Stimulated activated naive B cell treated with anti-CD40 and anti-IgM and Interleukin-4, amounts not matched to agents 10 μg/mL and 1 μg/mL and 100 μg/mL, for 72 hours (primary cell): ENCODE measurements around the gene UBASH3B.

ENCODE experiments used
- ATAC-seq, 2 donors: fragments of 150-1000 bp; cut with Tn5 transposase; replicated peaks; 2 replicates each; pipeline ENCODE4 v1.10.0; 2021; ENCODE audit warnings: moderate library complexity in 1 of 2
- DNase-seq: peaks from one replicate; pipeline ENCODE4 v3.0.0; 2021
- H3K27ac Mint-ChIP-seq: one replicate; pipeline ENCODE4 v1.8.0; 2022; ENCODE audit warnings: mild to moderate bottlenecking, mixed read lengths
- H3K27me3 Mint-ChIP-seq, 2 donors: one replicate each; pipeline ENCODE4 v1.8.0; 2022; ENCODE audit warnings: mixed read lengths in 2 of 2
- H3K36me3 Mint-ChIP-seq, 2 donors: one replicate each; pipeline ENCODE4 v1.8.0; 2022; ENCODE audit warnings: mixed read lengths in 2 of 2, mild to moderate bottlenecking in 1 of 2
- H3K4me1 Mint-ChIP-seq, 2 donors: one replicate each; pipeline ENCODE4 v1.8.0; 2022; ENCODE audit warnings: mixed read lengths in 2 of 2, mild to moderate bottlenecking in 1 of 2
- H3K4me3 Mint-ChIP-seq, 2 donors: one replicate each; pipeline ENCODE4 v1.8.0; 2022; ENCODE audit warnings: mild to moderate bottlenecking in 2 of 2, mixed read lengths in 2 of 2, moderate library complexity in 1 of 2
- H3K9me3 Mint-ChIP-seq, 2 donors: one replicate each; pipeline ENCODE4 v1.8.0; 2022; ENCODE audit warnings: mixed read lengths in 2 of 2, mild to moderate bottlenecking in 1 of 2

The UBASH3B gene

DNA sequence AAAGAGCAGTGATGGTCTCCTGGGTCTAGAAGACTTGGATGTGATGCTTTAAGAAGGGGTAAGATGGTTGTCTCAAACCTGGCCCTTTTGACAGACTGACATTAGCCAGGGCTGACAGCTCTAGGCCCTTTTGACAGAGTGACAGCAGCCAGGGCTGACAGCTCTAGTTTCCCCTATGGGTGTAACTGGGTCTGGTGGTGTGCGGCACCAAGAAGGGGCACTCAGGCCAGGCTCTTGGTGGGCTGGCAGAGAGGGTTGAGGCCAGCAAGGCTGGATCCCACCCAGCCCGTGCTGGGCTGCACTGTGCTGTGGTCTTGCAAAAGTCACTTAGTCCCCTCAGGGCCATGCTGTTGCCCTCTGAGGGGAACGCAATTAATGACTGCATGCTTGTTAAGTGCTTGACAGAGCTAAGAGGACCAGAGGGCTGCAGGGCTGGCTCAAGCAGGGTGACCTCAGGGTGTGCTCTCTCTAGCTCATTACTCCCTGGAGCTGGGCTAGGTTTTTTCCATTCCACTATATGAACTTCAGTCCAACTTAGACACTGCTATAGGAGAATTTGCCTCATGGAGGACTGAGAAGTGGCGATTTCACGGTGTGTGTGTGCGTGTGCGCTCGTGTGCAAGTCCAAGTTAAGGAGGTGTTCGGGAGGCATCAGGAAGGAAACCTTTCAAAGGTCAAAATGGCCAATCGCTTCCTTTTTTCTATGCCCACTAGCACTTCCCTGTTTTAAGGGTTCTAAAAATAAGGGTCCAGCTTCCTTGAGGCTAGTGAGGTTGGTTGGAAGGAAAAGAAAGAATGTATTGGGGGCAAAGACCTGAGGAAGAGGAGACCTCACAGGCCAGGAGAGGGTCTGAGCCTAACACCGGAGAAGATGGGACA is 4.4 kb downstream of the UBASH3B start:
- Mint-ChIP-seq H3K36me3 (peaks cover 22 to 35% of the 10 kb centered on the region in 2 donors), H3K27ac (peak overlapping the region; percentile 42), H3K27me3 (peaks cover 0 to 3% of the 10 kb centered on the region in 2 donors), H3K4me1 (peaks cover 21 to 61% of the 10 kb centered on the region in 2 donors), H3K4me3 (peak overlapping the region; percentile 5 to 50), H3K9me3 (no peaks in the 10 kb centered on the region)
- ATAC-seq: no peak
- DNase-seq: no peak

DNA sequence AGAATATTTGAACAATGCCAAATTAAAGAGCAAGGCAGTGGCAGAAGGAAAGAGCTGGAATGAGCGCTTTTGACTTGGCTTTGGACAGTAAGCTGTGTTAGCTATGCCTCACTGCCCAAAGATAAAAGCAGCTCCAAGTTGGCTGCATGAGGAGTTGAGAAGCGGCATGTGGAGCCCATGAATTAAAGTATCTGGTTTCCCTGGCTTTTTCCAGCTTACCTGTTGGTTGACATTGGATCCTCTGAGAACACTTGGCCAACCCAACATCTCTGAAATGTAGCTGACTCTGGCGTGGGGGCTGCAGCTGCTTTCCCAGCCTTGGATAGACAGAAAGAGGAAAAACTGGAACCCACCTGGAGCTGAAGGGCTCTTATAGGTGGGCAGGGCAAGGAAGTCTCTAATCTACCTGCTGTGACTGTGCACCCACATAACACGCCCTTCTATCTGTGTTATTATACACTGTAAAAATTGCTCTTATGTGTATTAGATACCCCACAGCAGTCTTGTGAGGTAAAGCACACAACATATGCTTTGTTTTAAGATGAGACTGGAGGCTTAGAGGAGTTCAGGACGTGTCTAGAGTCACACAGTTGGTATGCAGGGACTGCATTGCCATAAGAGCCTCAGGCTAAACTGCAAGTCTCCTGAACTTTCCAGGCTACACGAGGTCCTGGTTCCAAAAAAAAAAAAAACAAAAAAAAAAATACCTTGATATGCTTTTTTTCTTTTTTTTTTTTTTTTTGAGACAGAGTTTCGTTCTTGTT is 5.8 kb downstream of the UBASH3B start:
- no peak overlapping the region for H3K4me3 Mint-ChIP-seq
- H3K4me1 Mint-ChIP-seq: peaks cover 17 to 59% of the 10 kb centered on the region in 2 donors
- no peak for DNase-seq
- H3K36me3 Mint-ChIP-seq: peaks cover 23 to 37% of the 10 kb centered on the region in 2 donors
- no peak overlapping the region for H3K27ac Mint-ChIP-seq
- H3K9me3 Mint-ChIP-seq: no peaks in the 10 kb centered on the region
- no peak for ATAC-seq
- no peaks in the 10 kb centered on the region for H3K27me3 Mint-ChIP-seq

DNA sequence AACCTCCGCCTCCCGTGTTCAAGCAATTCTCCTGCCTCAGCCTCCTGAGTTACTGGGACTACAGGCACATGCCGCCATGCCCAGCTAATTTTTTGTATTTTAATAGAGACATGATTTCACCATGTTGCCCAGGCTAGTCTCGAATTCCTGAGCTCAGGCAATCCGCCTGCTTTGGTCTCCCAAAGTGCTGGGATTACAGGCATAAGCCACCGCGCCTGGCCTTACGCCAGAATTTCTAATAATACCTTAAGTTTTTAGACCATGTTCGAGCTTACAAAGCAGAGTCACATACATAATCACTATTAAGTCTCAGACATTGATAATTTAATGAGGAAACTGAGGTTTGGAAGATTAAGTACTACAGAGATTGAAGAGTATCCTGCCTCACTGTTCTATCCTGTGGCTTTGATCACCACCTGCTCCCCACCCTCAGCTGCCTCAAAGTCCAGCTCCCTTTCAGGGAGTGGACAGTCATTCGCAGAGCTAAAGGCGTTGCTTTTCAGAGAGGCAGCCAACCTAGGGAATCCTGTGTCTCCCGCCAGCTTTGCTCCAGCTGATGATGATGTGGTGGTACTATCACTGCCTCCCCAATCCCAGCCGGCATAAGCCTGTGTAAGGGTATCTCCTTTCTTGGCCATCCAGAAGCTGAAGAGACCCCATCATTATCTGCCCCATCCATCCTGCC is 7.7 kb downstream of the UBASH3B start:
- no peak for DNase-seq
- Mint-ChIP-seq H3K4me1 (peaks cover 21 to 61% of the 10 kb centered on the region in 2 donors), H3K4me3 (no peak overlapping the region), H3K27ac (no peak overlapping the region), H3K27me3 (peaks cover 0 to 7% of the 10 kb centered on the region in 2 donors), H3K36me3 (peaks cover 22 to 39% of the 10 kb centered on the region in 2 donors), H3K9me3 (no peaks in the 10 kb centered on the region)
- no peak for ATAC-seq

DNA sequence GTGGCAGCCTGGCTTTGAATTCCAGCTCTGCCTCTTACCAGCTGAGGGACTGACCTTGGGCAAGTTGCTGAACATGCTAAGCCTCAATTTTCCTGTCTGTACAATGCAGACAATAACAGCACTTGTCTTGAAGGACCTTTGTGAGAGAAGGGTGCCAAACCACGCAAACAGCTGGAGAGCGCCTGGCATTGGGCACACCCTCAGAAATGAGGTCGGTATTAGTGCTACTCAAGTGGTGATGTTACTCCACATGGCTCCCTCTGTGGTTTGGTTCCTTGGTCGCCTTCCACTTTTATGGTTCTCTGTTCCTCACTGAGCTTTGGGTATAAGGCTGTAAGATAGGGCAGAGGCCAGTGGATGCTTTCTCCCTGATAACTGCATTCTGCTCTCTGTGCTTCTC is 8.2 kb downstream of the UBASH3B start:
- H3K27ac Mint-ChIP-seq: no peak overlapping the region
- DNase-seq: no peak
- H3K36me3 Mint-ChIP-seq: peaks cover 25 to 42% of the 10 kb centered on the region in 2 donors
- peaks cover 25 to 66% of the 10 kb centered on the region in 2 donors for H3K4me1 Mint-ChIP-seq
- peaks cover 0 to 8% of the 10 kb centered on the region in 2 donors for H3K27me3 Mint-ChIP-seq
- no peaks in the 10 kb centered on the region for H3K9me3 Mint-ChIP-seq
- peak; percentile 44 to 48 for ATAC-seq
- H3K4me3 Mint-ChIP-seq: no peak overlapping the region

DNA sequence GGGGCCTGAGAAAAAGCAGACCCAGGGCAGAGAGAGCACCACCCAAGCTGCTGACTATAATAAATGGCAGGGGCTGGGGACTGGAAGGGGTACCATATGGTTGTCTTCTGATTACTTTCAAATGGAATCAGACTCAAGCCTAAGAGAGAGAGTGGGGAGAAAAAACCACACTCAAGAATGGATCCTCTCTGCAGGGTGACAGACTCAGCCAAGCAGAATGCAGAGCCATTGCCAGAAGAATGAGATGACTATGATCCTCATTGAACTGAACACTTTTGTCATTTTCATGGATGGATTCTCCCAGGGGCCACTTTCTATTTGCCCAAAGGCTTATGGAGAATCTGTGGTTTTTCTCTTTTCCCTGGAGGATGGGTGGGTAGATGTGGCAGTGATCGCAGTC is 8.7 kb downstream of the UBASH3B start:
- H3K27me3 Mint-ChIP-seq: peaks cover 0 to 12% of the 10 kb centered on the region in 2 donors
- H3K4me1 Mint-ChIP-seq: peaks cover 28 to 66% of the 10 kb centered on the region in 2 donors

DNA sequence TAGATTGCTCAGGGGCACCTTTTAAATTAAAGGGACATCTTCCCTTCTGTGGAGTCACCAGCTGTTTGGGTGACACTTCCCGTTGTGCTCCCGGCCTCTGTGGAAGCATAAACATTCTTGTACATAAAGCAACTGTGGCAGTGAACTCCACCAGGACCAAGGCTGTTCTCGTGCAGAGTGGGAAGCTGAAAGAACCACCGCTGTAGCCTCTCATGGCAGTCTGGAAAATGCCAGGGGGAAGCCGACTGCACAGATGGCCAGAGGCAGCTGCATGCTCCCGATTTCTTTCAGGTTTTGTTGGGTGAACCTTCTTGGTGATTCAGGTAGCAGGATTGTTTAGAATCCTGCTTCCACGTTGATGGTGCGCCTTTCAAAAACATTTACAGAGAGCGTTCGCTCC is 10.3 kb downstream of the UBASH3B start:
- peaks cover 0 to 25% of the 10 kb centered on the region in 2 donors for H3K27me3 Mint-ChIP-seq
- DNase-seq (no peak), ATAC-seq (no peak)
- H3K4me1 Mint-ChIP-seq: peaks cover 27 to 65% of the 10 kb centered on the region in 2 donors
- peaks cover 4 to 6% of the 10 kb centered on the region in 2 donors for H3K9me3 Mint-ChIP-seq
- peaks cover 29 to 47% of the 10 kb centered on the region in 2 donors for H3K36me3 Mint-ChIP-seq
- no peak overlapping the region for H3K27ac Mint-ChIP-seq
- H3K4me3 Mint-ChIP-seq: no peak overlapping the region

More for the DNA sequence above, 8.7 kb downstream of the UBASH3B start:
- peaks cover 26 to 43% of the 10 kb centered on the region in 2 donors for H3K36me3 Mint-ChIP-seq
- no peak for DNase-seq
- ATAC-seq: peak; percentile 17 to 29
- H3K9me3 Mint-ChIP-seq: peaks cover under 1 to 3% of the 10 kb centered on the region in 2 donors
- no peak overlapping the region for H3K27ac Mint-ChIP-seq
- H3K4me3 Mint-ChIP-seq: no peak overlapping the region

- Mint-ChIP-seq H3K9me3 (peaks cover 4 to 6% of the 10 kb centered on the region in 2 donors), H3K4me1 (peaks cover 33 to 69% of the 10 kb centered on the region in 2 donors), H3K36me3 (peaks cover 33 to 50% of the 10 kb centered on the region in 2 donors), H3K27me3 (peaks cover 0 to 29% of the 10 kb centered on the region in 2 donors), H3K4me3 (peak overlapping the region in 1 of 2 donors; percentile 1), H3K27ac (no peak overlapping the region)
- ATAC-seq (peak in 1 of 2 donors; percentile 42), DNase-seq (no peak)
Measured at GRCh38 chr11:122666743-122667142, 11.2 kb downstream of the UBASH3B start.

DNA sequence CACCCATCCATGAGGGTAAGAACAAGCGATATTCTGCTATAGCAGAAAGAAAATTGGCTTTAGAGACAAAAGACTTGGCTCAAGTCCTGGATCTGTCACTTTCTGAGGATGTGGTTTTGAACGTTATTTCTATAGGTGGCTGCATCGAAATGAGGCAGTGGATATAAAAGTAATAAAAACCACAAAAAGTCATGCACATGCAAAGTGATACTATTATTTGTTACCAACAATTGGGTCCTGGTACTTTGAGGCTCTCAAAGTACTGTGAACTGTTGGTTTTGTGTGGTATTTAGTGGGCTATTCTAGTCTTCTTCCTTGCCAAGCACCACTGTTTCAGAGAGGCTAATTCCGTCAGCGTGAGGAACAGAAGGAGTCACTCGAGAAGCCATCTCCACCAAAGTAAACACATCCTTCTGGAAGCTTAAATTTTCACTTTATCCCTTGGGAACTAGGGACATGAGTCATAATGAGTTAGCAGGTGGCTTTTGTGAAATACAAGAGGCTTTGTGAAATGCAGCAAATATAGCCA is 13.1 kb downstream of the UBASH3B start:
- peaks cover 35 to 57% of the 10 kb centered on the region in 2 donors for H3K36me3 Mint-ChIP-seq
- peaks cover 4 to 6% of the 10 kb centered on the region in 2 donors for H3K9me3 Mint-ChIP-seq
- H3K4me1 Mint-ChIP-seq: peaks cover 41 to 79% of the 10 kb centered on the region in 2 donors

GRCh38 chr11:122670131-122670530 is 14.6 kb downstream of the UBASH3B start:
- ATAC-seq (no peak), DNase-seq (no peak)
- Mint-ChIP-seq H3K36me3 (peaks cover 28 to 50% of the 10 kb centered on the region in 2 donors), H3K4me3 (no peak overlapping the region), H3K9me3 (peaks cover 4 to 6% of the 10 kb centered on the region in 2 donors), H3K27me3 (peaks cover 0 to 35% of the 10 kb centered on the region in 2 donors), H3K27ac (no peak overlapping the region), H3K4me1 (peaks cover 41 to 72% of the 10 kb centered on the region in 2 donors)

More for the DNA sequence above, 13.1 kb downstream of the UBASH3B start:
- Mint-ChIP-seq H3K27ac (no peak overlapping the region), H3K4me3 (peak overlapping the region in 1 of 2 donors; percentile 7), H3K27me3 (peaks cover 0 to 35% of the 10 kb centered on the region in 2 donors)
- ATAC-seq (peak; percentile 46 to 52), DNase-seq (no peak)

DNA sequence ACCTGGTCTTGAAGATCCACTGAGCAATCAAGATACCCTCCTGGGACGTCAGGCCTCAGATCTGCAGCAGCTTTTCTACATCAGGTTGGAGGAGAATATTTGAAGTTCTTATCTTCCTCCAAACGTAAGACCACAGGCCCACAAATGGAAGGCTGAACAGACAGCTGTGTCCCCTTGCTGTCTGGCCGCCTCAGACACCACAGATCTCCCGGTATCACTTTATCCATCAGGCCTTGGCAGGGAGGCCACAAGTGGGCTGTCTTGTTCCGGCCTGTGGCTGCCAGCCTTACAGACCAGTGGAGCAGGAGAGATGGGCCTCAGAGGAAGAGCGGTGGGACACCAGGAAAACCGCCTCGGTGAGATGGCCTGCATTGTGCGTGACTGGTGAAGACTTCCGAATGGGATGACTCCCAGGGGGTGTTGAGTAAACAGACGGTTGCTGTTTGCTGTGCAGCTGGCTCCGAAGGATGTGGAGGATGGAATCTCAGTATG is 15.9 kb downstream of the UBASH3B start:
- DNase-seq (no peak), ATAC-seq (peak; percentile 20 to 26)
- peak overlapping the region in 1 of 2 donors; percentile 27 for H3K4me3 Mint-ChIP-seq
- peak overlapping the region; percentile 56 for H3K27ac Mint-ChIP-seq
- peaks cover 27 to 51% of the 10 kb centered on the region in 2 donors for H3K36me3 Mint-ChIP-seq
- H3K27me3 Mint-ChIP-seq: peaks cover 0 to 35% of the 10 kb centered on the region in 2 donors
- H3K4me1 Mint-ChIP-seq: peaks cover 44 to 72% of the 10 kb centered on the region in 2 donors
- H3K9me3 Mint-ChIP-seq: peaks cover 4 to 6% of the 10 kb centered on the region in 2 donors

GRCh38 chr11:122672892-122673291 is 17.4 kb downstream of the UBASH3B start:
- Mint-ChIP-seq H3K36me3 (peaks cover 24 to 43% of the 10 kb centered on the region in 2 donors), H3K27me3 (peaks cover 0 to 27% of the 10 kb centered on the region in 2 donors), H3K4me3 (no peak overlapping the region), H3K27ac (peak overlapping the region; percentile 72), H3K9me3 (peaks cover 4 to 6% of the 10 kb centered on the region in 2 donors), H3K4me1 (peaks cover 42 to 65% of the 10 kb centered on the region in 2 donors)
- ATAC-seq (no peak), DNase-seq (no peak)

GRCh38 chr11:122673701-122674100 is 18.2 kb downstream of the UBASH3B start:
- no peak overlapping the region for H3K27ac Mint-ChIP-seq
- peaks cover 21 to 38% of the 10 kb centered on the region in 2 donors for H3K36me3 Mint-ChIP-seq
- peaks cover 4 to 6% of the 10 kb centered on the region in 2 donors for H3K9me3 Mint-ChIP-seq
- peaks cover 0 to 27% of the 10 kb centered on the region in 2 donors for H3K27me3 Mint-ChIP-seq
- peaks cover 38 to 64% of the 10 kb centered on the region in 2 donors for H3K4me1 Mint-ChIP-seq
- DNase-seq (no peak), ATAC-seq (no peak)
- H3K4me3 Mint-ChIP-seq: no peak overlapping the region

DNA sequence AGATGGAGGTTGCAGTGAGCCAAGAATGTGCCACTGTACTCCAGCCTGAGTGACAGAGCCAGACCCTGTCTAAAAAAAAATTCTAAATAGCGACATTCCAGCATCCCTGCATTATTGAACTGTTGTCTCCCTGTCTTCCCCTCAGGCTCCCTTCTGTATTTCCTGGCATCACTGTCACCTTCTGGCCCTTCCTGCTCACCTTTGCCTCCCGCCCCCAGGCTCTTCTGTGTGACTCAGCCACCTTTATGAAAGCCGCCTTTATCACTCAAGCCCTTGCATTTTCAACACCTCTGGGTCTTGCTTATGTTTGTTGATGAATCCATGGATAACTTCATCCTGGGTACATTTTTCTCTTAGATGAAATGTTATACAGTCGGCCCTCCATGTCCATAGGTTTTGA is 21.1 kb downstream of the UBASH3B start:
- Mint-ChIP-seq H3K4me1 (peaks cover 19 to 42% of the 10 kb centered on the region in 2 donors), H3K4me3 (no peak overlapping the region), H3K27ac (no peak overlapping the region), H3K9me3 (no peaks in the 10 kb centered on the region), H3K27me3 (peaks cover 0 to 7% of the 10 kb centered on the region in 2 donors), H3K36me3 (peaks cover 9 to 16% of the 10 kb centered on the region in 2 donors)
- ATAC-seq (no peak), DNase-seq (no peak)
